Nephron progenitor cell (in vitro differentiated cells): ENCODE results near the gene RIC1.

Experiments used
- DNase-seq: peaks from one replicate; pipeline ENCODE4 v3.0.0; 2021
- H3K27ac Mint-ChIP-seq: 2 replicates; pipeline ENCODE4 v1.8.0; 2021; ENCODE audit warnings: mild to moderate bottlenecking, moderate library complexity, mixed read lengths
- H3K27me3 Mint-ChIP-seq: 2 replicates; pipeline ENCODE4 v1.8.0; 2021; ENCODE audit warnings: mild to moderate bottlenecking, low read depth, mixed read lengths; ENCODE audit not compliant: poor library complexity
- H3K36me3 Mint-ChIP-seq: 2 replicates; pipeline ENCODE4 v1.8.0; 2021; ENCODE audit warnings: low read depth, mixed read lengths
- H3K4me1 Mint-ChIP-seq: 2 replicates; pipeline ENCODE4 v1.8.0; 2021; ENCODE audit warnings: mixed read lengths
- H3K4me3 Mint-ChIP-seq: 2 replicates; pipeline ENCODE4 v1.8.0; 2021; ENCODE audit warnings: mild to moderate bottlenecking, moderate library complexity, mixed read lengths
- H3K9me3 Mint-ChIP-seq: 2 replicates; pipeline ENCODE4 v1.8.0; 2021; ENCODE audit warnings: mild to moderate bottlenecking, moderate library complexity, mixed read lengths
- TF ChIP-seq, protein P1 (sequence below): fragments of 200-600 bp; sonication (generic); IDR thresholded peaks from 2 replicates; pipeline ENCODE4 v1.5.0; 2021; ENCODE audit warnings: antibody characterized with exemption

The RIC1 gene

GRCh38 chr9:5801739-5802113 is 172.8 kb downstream of the RIC1 start:
- TF ChIP-seq, protein P1, sequence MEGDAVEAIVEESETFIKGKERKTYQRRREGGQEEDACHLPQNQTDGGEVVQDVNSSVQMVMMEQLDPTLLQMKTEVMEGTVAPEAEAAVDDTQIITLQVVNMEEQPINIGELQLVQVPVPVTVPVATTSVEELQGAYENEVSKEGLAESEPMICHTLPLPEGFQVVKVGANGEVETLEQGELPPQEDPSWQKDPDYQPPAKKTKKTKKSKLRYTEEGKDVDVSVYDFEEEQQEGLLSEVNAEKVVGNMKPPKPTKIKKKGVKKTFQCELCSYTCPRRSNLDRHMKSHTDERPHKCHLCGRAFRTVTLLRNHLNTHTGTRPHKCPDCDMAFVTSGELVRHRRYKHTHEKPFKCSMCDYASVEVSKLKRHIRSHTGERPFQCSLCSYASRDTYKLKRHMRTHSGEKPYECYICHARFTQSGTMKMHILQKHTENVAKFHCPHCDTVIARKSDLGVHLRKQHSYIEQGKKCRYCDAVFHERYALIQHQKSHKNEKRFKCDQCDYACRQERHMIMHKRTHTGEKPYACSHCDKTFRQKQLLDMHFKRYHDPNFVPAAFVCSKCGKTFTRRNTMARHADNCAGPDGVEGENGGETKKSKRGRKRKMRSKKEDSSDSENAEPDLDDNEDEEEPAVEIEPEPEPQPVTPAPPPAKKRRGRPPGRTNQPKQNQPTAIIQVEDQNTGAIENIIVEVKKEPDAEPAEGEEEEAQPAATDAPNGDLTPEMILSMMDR: no peak
- H3K27me3 Mint-ChIP-seq: no peaks in the 10 kb centered on the region
- no peak overlapping the region for H3K4me3 Mint-ChIP-seq
- no peaks in the 10 kb centered on the region for H3K9me3 Mint-ChIP-seq
- no peak overlapping the region for H3K27ac Mint-ChIP-seq
- no peak for DNase-seq
- H3K36me3 Mint-ChIP-seq: peaks cover 11% of the 10 kb centered on the region
- no peaks in the 10 kb centered on the region for H3K4me1 Mint-ChIP-seq

GRCh38 chr9:5805478-5805877 is 176.6 kb downstream of the RIC1 start:
- Mint-ChIP-seq H3K9me3 (no peaks in the 10 kb centered on the region), H3K4me1 (no peaks in the 10 kb centered on the region), H3K27ac (no peak overlapping the region), H3K27me3 (no peaks in the 10 kb centered on the region), H3K36me3 (peaks cover 16% of the 10 kb centered on the region), H3K4me3 (no peak overlapping the region)
- TF ChIP-seq, protein P1: no peak
- DNase-seq: no peak

GRCh38 chr9:5811751-5812150 is 182.8 kb downstream of the RIC1 start:
- TF ChIP-seq, protein P1: no peak
- Mint-ChIP-seq H3K36me3 (peaks cover 16% of the 10 kb centered on the region), H3K27ac (no peak overlapping the region), H3K4me3 (no peak overlapping the region), H3K27me3 (no peaks in the 10 kb centered on the region), H3K4me1 (no peaks in the 10 kb centered on the region), H3K9me3 (no peaks in the 10 kb centered on the region)
- no peak for DNase-seq

DNA sequence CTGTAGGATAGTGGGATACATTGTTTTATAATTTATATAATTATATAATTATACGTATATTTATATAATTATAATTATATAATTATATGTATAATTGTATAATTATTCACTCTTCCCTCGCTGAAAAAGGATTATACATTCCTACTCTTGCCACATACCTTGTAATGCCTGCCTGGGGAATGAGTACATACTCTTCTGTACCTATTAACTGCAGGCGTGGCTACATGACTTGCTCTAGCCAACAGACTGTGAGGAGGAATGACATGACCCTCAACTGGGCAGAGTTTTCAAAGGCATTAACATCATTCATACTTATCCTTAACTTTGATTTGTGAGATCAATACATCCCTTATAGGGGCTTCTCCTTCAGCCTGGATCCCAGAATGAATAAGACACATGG is 184.9 kb downstream of the RIC1 start:
- H3K4me1 Mint-ChIP-seq: no peaks in the 10 kb centered on the region
- peaks cover 28% of the 10 kb centered on the region for H3K36me3 Mint-ChIP-seq
- no peaks in the 10 kb centered on the region for H3K9me3 Mint-ChIP-seq
- DNase-seq: no peak
- no peak overlapping the region for H3K4me3 Mint-ChIP-seq
- H3K27ac Mint-ChIP-seq: no peak overlapping the region
- TF ChIP-seq, protein P1: no peak
- H3K27me3 Mint-ChIP-seq: no peaks in the 10 kb centered on the region

GRCh38 chr9:5815461-5815860 is 186.6 kb downstream of the RIC1 start:
- Mint-ChIP-seq H3K4me1 (no peaks in the 10 kb centered on the region), H3K36me3 (peaks cover 22% of the 10 kb centered on the region), H3K27ac (no peak overlapping the region), H3K9me3 (no peaks in the 10 kb centered on the region), H3K4me3 (no peak overlapping the region), H3K27me3 (no peaks in the 10 kb centered on the region)
- no peak for DNase-seq
- TF ChIP-seq, protein P1: no peak

GRCh38 chr9:5817862-5818261 is 189.0 kb downstream of the RIC1 start:
- Mint-ChIP-seq H3K4me3 (no peak overlapping the region), H3K36me3 (peaks cover 22% of the 10 kb centered on the region), H3K9me3 (no peaks in the 10 kb centered on the region), H3K27me3 (no peaks in the 10 kb centered on the region), H3K4me1 (no peaks in the 10 kb centered on the region), H3K27ac (no peak overlapping the region)
- TF ChIP-seq, protein P1: no peak
- no peak for DNase-seq
